ENCODE results near the gene CLSTN1.

CLSTN1 gene

DNA sequence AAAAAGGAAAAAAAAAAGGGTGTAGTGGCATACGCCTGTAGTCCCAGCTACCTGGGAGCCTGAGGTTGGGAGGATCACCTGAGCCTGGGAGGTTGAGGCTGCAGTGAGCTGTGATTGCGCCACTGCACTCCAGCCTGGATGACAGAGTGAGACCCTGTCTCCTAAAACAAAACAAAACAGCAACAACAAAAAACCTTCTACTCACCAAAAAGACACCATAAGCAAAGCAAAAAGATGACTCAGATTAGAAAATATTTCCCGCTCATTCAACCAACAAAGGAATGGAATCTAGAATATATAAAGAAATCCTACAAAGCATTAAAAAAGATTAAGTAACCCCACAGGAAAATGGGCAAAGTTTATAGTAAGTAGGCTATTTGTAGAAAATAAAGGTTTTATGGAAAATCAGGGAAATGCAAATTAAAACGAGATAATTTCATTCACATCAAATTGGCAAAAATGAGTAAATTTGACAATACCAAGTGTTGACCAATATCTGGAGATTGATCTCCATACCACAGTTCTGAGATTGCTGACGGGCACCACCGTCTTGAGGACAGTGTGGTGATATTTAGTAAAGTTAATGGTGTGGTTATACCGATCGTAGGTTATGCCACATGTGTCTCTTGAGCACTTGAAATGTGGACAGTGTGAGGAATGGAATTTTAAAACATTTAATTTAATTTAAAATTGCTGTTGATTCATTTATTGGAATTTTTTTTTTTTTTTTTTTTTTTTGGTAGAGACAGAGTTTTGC is 118.2 kb downstream of the CLSTN1 start:
- in situ Hi-C loops (cut with HindIII; ENCODE audit: low sequenced_read_pairs), result no loop called here

DNA sequence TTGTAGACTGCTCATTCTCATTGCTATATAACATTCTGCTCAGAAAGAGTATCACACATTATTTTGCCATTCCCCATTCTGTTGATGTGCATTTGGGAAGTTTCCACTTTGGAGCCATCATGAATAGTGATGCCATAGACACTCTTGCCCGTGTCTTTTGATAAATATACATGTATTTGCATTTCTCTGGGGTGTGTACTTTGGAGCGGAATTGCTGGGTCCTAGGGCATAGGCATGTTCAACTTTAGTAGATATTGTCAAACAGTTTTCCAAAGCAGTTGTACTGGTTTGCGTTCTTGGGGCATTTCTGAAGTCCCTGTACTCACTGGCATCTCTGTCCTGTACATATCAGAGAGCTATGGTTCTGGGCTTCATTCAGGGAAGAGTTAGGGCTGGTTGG is 120.1 kb downstream of the CLSTN1 start:
- no peak for DNase-seq (ENCODE audit: low read depth, low spot score)
- TF ChIP-seq, protein P1, sequence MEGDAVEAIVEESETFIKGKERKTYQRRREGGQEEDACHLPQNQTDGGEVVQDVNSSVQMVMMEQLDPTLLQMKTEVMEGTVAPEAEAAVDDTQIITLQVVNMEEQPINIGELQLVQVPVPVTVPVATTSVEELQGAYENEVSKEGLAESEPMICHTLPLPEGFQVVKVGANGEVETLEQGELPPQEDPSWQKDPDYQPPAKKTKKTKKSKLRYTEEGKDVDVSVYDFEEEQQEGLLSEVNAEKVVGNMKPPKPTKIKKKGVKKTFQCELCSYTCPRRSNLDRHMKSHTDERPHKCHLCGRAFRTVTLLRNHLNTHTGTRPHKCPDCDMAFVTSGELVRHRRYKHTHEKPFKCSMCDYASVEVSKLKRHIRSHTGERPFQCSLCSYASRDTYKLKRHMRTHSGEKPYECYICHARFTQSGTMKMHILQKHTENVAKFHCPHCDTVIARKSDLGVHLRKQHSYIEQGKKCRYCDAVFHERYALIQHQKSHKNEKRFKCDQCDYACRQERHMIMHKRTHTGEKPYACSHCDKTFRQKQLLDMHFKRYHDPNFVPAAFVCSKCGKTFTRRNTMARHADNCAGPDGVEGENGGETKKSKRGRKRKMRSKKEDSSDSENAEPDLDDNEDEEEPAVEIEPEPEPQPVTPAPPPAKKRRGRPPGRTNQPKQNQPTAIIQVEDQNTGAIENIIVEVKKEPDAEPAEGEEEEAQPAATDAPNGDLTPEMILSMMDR (IDR thresholded peaks at IDR 0.05; ENCODE audit: low read depth, low read length), result no peak
- no peak overlapping the region for H3K4me3 ChIP-seq (ENCODE audit: low read depth, low read length)
- in situ Hi-C loops (cut with HindIII; ENCODE audit: low sequenced_read_pairs), result no loop called here

More for the DNA sequence above, 118.2 kb downstream of the CLSTN1 start:
- H3K4me3 ChIP-seq (ENCODE audit: low read depth, low read length), result no peak overlapping the region
- DNase-seq (ENCODE audit: low read depth, low spot score), result peak; percentile 68
- TF ChIP-seq, protein P1 (IDR thresholded peaks at IDR 0.05; ENCODE audit: low read depth, low read length), result no peak

DNA sequence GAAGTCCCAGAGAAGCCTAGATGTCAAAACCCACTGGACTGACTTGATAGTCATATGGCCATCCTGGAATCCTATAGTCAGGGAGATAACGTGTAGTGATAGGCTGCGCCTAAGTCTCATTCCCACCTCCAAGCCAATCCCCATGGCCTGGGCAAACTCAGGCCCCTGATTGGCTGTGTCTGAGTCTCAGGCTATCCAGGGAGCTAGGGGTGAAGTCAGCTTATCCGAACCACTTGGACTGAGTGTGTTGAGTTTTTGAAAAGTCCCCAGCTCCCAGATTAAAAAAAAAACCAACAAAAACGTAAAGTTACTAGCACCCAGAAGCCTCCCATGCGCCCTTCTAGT is 120.6 kb downstream of the CLSTN1 start:
- DNase-seq (ENCODE audit: low read depth, low spot score), result no peak
- in situ Hi-C loops (cut with HindIII; ENCODE audit: low sequenced_read_pairs), result no loop called here
- TF ChIP-seq, protein P1 (IDR thresholded peaks at IDR 0.05; ENCODE audit: low read depth, low read length), result no peak
- H3K4me3 ChIP-seq (ENCODE audit: low read depth, low read length), result no peak overlapping the region

DNA sequence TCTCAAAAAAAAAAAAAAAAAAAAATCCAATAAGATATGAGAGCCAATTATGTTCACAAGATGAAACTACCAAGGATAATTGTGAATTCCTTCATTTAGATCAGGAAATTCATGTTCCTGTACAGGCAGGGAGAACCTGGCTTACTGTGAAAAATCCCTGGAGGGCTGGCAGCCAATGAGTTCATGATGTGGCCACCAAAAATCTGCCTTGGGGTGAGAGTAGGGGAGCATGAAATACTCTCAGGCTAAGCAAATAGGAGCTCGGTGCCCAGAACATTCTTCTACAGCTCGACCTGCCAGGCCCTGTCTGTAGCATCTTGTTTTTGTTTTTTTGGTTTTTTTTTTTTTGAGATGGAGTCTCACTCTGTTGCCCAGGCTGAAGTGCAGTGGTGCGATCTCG is 122.1 kb downstream of the CLSTN1 start:
- in situ Hi-C loops (cut with HindIII; ENCODE audit: low sequenced_read_pairs), result no loop called here
- TF ChIP-seq, protein P1 (IDR thresholded peaks at IDR 0.05; ENCODE audit: low read depth, low read length), result no peak
- H3K4me3 ChIP-seq (ENCODE audit: low read depth, low read length), result no peak overlapping the region
- DNase-seq (ENCODE audit: low read depth, low spot score), result no peak

DNA sequence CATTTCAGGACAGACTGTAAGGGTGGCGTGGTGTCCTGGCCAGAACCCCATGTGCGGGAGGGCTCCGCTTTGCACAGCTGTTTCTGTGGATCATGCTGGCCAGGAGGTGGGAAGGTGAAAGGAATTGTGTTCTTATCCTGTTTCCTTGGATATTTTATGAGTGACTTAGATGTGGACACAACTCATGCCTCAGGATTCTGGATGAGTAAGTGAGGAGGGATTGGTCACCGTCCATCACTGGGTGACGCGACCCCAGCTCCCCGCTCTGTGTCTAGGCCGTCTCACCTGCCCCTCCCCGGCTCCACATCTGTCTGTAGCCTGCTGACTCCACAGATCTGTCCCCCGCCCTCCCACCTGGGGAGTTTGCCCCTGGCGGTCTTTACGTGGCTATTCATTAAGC is 123.4 kb downstream of the CLSTN1 start:
- in situ Hi-C loops (cut with HindIII; ENCODE audit: low sequenced_read_pairs), result no loop called here
- peak; percentile 82 for DNase-seq (ENCODE audit: low read depth, low spot score)
- TF ChIP-seq, protein P1 (IDR thresholded peaks at IDR 0.05; ENCODE audit: low read depth, low read length), result no peak
- H3K4me3 ChIP-seq (ENCODE audit: low read depth, low read length), result no peak overlapping the region

DNA sequence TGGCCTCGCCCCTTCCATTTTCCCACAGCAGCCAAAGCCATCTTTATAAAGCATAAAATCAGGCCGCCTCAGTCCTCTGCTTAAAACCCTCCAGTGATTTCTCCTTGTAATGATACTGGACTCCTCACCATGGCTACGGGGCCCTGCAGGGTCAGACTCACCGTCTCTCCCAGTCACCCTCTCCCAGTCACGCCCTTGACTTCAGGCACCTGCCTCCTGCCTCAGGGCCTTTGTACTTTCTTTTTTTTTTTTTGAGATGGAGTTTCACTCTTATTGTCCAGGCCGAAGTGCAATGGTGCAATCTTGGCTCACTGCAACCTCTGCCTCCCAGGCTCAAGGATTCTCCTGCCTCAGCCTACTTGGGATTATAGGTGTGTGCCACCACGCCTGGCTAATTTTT is 124.4 kb downstream of the CLSTN1 start:
- no peak for DNase-seq (ENCODE audit: low read depth, low spot score)
- TF ChIP-seq, protein P1 (IDR thresholded peaks at IDR 0.05; ENCODE audit: low read depth, low read length), result no peak
- H3K4me3 ChIP-seq (ENCODE audit: low read depth, low read length), result no peak overlapping the region
- in situ Hi-C loops (cut with HindIII; ENCODE audit: low sequenced_read_pairs), result no loop called here
